Keratinocyte (primary cell): ENCODE data around the gene CMYA5.

Experiments
- CTCF ChIP-seq, 3 experiments: IDR thresholded peaks in 1 of 3; conservative IDR thresholded peaks in 1 of 3; optimal IDR thresholded peaks in 1 of 3; 2 replicates in 2 of 3; 3 replicates in 1 of 3; pipeline versions ENCODE3 to v1.5.1; 2011; ENCODE audit warnings: low read length in 3 of 3, mild to moderate bottlenecking in 3 of 3, moderate library complexity in 2 of 3, control low read depth in 1 of 3, inconsistent platforms in 1 of 3; ENCODE audit not compliant: insufficient read depth in 2 of 3; ENCODE audit errors: extremely low read depth in 1 of 3
- EZH2 ChIP-seq: IDR thresholded peaks from one replicate; pipeline ENCODE4 v1.6.1; 2012; ENCODE audit warnings: inconsistent platforms, mild to moderate bottlenecking, low read length, moderate library complexity

- no peak for TF ChIP-seq CTCF (optimal IDR thresholded peaks at IDR 0.05 in 1 of 3, IDR thresholded peaks at IDR 0.05 in 1 of 3, conservative IDR thresholded peaks at IDR 0.05 in 1 of 3; ENCODE audit: extremely low read depth in 1 of 3, insufficient read depth in 2 of 3, low read length in 3 of 3)
- no peak for TF ChIP-seq EZH2
Measured at GRCh38 chr5:79685627-79686026, 4.0 kb upstream of the CMYA5 start.
